Trophoblast cell (in vitro differentiated cells and primary cell): Measurements from ENCODE around the gene UNK.
"Not testable (repeated sequence)": the region's sequence is repeated elsewhere in the genome, so short reads cannot be mapped to it uniquely, and the experiment has no call there.

Experiments
- DNase-seq, 2 donors: peaks; one replicate each; pipeline ENCODE4 v3.0.0-alpha.2; 2016
- H2AFZ ChIP-seq: 2 replicates; pipeline ENCODE4 v1.6.1; 2013; ENCODE audit warnings: low read length, moderate library complexity, mild to moderate bottlenecking; ENCODE audit not compliant: insufficient read depth, poor library complexity
- H2AK5ac ChIP-seq: 2 replicates; pipeline ENCODE4 v1.6.1; 2013; ENCODE audit warnings: mild to moderate bottlenecking, low read length
- H2BK120ac ChIP-seq: 2 replicates; pipeline ENCODE4 v1.6.1; 2013; ENCODE audit warnings: low read length, mild to moderate bottlenecking, moderate library complexity; ENCODE audit not compliant: insufficient read depth, poor library complexity
- H2BK12ac ChIP-seq: 2 replicates; pipeline ENCODE4 v1.6.1; 2013; ENCODE audit warnings: mild to moderate bottlenecking, low read length, moderate library complexity
- H2BK5ac ChIP-seq: 2 replicates; pipeline ENCODE4 v1.6.1; 2013; ENCODE audit warnings: low read length, low read depth, moderate library complexity, mild to moderate bottlenecking; ENCODE audit not compliant: poor library complexity
- H3K14ac ChIP-seq: 2 replicates; pipeline ENCODE4 v1.6.1; 2013; ENCODE audit warnings: mild to moderate bottlenecking, low read length
- H3K18ac ChIP-seq: 2 replicates; pipeline ENCODE4 v1.6.1; 2013; ENCODE audit warnings: mild to moderate bottlenecking, low read length
- H3K23ac ChIP-seq: 2 replicates; pipeline ENCODE4 v1.6.1; 2013; ENCODE audit warnings: low read length
- H3K27ac ChIP-seq: 2 replicates; pipeline ENCODE4 v1.5.1; 2013; ENCODE audit warnings: low read depth, mild to moderate bottlenecking, inconsistent platforms, low read length, moderate library complexity
- H3K27me3 ChIP-seq: 2 replicates; pipeline ENCODE4 v1.6.1; 2013; ENCODE audit warnings: inconsistent platforms, mild to moderate bottlenecking, low read length, moderate library complexity; ENCODE audit not compliant: insufficient read depth
- H3K36me3 ChIP-seq, 2 experiments: 1 replicate in 1 of 2; 2 replicates in 1 of 2; pipeline ENCODE4 v1.6.1; 2013; ENCODE audit warnings: low read length in 2 of 2, mild to moderate bottlenecking in 2 of 2, moderate library complexity in 1 of 2; ENCODE audit not compliant: insufficient read depth in 2 of 2, control insufficient read depth in 1 of 2
- H3K4ac ChIP-seq: 2 replicates; pipeline ENCODE4 v1.6.1; 2013; ENCODE audit warnings: low read depth, mild to moderate bottlenecking, low read length, moderate library complexity
- H3K4me1 ChIP-seq, 2 experiments: 1 replicate in 1 of 2; 2 replicates in 1 of 2; pipeline ENCODE4 v1.6.1; 2013; ENCODE audit warnings: low read length in 2 of 2, mild to moderate bottlenecking in 2 of 2, moderate library complexity in 1 of 2; ENCODE audit not compliant: insufficient read depth in 2 of 2, control insufficient read depth in 1 of 2
- H3K4me2 ChIP-seq: 2 replicates; pipeline ENCODE4 v1.6.1; 2013; ENCODE audit warnings: inconsistent platforms, mild to moderate bottlenecking, low read length, moderate library complexity
- H3K4me3 ChIP-seq: 2 replicates; pipeline ENCODE4 v1.5.1; 2013; ENCODE audit warnings: mild to moderate bottlenecking, low read depth, low read length, inconsistent platforms
- H3K79me1 ChIP-seq: one replicate; pipeline ENCODE4 v1.6.1; 2013; ENCODE audit warnings: low read length
- H3K79me2 ChIP-seq: 2 replicates; pipeline ENCODE4 v1.6.1; 2013; ENCODE audit warnings: low read length, mild to moderate bottlenecking; ENCODE audit not compliant: control insufficient read depth, insufficient read depth, poor library complexity
- H3K9ac ChIP-seq: 2 replicates; pipeline ENCODE4 v1.6.1; 2013; ENCODE audit warnings: mild to moderate bottlenecking, low read length
- H3K9me3 ChIP-seq: 2 replicates; pipeline ENCODE4 v1.6.1; 2013; ENCODE audit warnings: low read depth, mild to moderate bottlenecking, control low read depth, inconsistent platforms, low read length; ENCODE audit not compliant: insufficient read depth
- H4K12ac ChIP-seq: 2 replicates; pipeline ENCODE4 v1.6.1; 2013; ENCODE audit warnings: low read depth, mild to moderate bottlenecking, low read length, moderate library complexity
- H4K8ac ChIP-seq: 2 replicates; pipeline ENCODE4 v1.6.1; 2013; ENCODE audit warnings: low read depth, mild to moderate bottlenecking, low read length, moderate library complexity
- H4K91ac ChIP-seq: one replicate; pipeline ENCODE4 v1.6.1; 2013; ENCODE audit warnings: low read depth, mild to moderate bottlenecking, low read length, moderate library complexity
- WGBS: extraction: QIAGEN DNeasy Blood & Tissue Kit; methylation state at CpG from one replicate; pipeline ENCODE4 v1.1.7; 2013; ENCODE audit warnings: missing lambda C conversion rate; ENCODE audit not compliant: insufficient read length, insufficient coverage; ENCODE audit errors: extremely low coverage; 5-methylcytosine and 5-hydroxymethylcytosine counted together

The UNK gene

DNA sequence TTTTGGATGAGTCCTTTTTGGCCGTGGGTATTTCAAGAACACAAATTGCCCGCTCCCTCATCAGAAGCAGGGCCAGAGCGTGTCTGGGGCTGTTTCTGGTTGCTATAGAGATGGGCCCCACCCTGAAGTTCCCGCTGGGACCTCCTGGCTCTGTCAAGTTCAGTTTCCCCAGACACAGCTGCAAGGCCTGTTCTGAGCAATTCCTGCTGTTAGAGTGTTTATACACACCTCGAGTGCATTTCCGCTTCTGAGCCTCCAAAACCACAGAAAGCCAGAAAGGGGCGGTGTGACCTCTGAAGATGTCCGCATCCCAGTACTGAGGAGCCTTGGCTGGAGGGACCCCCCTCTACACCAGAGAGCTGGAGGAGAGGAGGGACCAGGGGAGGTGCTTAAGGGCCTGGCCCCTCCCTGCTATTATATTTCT, 79.9 kb downstream of the UNK start:
- H2AFZ ChIP-seq: no peak overlapping the region
- no peak overlapping the region for H3K4me2 ChIP-seq
- H3K4ac ChIP-seq: no peak overlapping the region
- H2BK120ac ChIP-seq: no peak overlapping the region
- no peaks in the 10 kb centered on the region for H3K9me3 ChIP-seq
- no peaks in the 10 kb centered on the region for H3K36me3 ChIP-seq
- no peaks in the 10 kb centered on the region for H3K79me1 ChIP-seq
- no peaks in the 10 kb centered on the region for H3K27me3 ChIP-seq
- no peak overlapping the region for H2AK5ac ChIP-seq
- no peak for DNase-seq
- H3K9ac ChIP-seq: no peak overlapping the region
- WGBS: no CpG with 5 or more reads among the region's 8 CpGs
- no peak overlapping the region for H4K12ac ChIP-seq
- no peak overlapping the region for H4K91ac ChIP-seq
- H3K4me1 ChIP-seq: no peaks in the 10 kb centered on the region
- no peak overlapping the region for H3K27ac ChIP-seq
- no peak overlapping the region for H3K18ac ChIP-seq
- no peak overlapping the region for H4K8ac ChIP-seq
- H3K14ac ChIP-seq: no peak overlapping the region
- H2BK5ac ChIP-seq: no peak overlapping the region
- no peak overlapping the region for H3K4me3 ChIP-seq
- no peak overlapping the region for H3K23ac ChIP-seq
- H2BK12ac ChIP-seq: no peak overlapping the region
- H3K79me2 ChIP-seq: no peaks in the 10 kb centered on the region

DNA sequence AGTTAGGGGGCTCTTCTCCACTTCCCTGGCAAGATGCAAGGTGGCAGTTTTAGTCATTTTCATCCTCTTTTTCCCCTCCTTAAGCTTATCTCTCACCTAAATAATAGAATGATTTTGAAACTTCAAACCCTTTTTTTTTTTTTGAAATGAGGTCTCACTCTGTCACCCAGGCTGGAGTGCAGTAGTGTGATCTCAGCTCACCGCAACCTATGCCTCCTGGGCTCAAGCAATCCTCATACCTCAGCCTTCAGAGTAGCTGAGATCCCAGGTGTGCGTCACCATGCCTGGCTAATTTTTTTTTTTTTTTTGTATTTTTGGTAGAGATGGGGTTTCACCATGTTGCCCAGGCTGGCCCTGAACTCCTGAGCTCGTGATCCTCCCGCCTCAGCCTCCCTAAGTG, 80.3 kb downstream of the UNK start:
- not testable (repeated sequence) for H3K23ac ChIP-seq, H3K4me1 ChIP-seq, H3K79me1 ChIP-seq, H3K36me3 ChIP-seq, H3K9ac ChIP-seq, H2AFZ ChIP-seq, DNase-seq, H3K9me3 ChIP-seq, H2BK5ac ChIP-seq, H3K27me3 ChIP-seq, H3K14ac ChIP-seq, H4K91ac ChIP-seq, H3K4me2 ChIP-seq, H2AK5ac ChIP-seq, H2BK12ac ChIP-seq, H3K79me2 ChIP-seq, H3K4me3 ChIP-seq, H3K4ac ChIP-seq, H3K27ac ChIP-seq, H3K18ac ChIP-seq, H2BK120ac ChIP-seq, H4K12ac ChIP-seq, H4K8ac ChIP-seq
- WGBS: no CpG with 5 or more reads among the region's 4 CpGs

DNA sequence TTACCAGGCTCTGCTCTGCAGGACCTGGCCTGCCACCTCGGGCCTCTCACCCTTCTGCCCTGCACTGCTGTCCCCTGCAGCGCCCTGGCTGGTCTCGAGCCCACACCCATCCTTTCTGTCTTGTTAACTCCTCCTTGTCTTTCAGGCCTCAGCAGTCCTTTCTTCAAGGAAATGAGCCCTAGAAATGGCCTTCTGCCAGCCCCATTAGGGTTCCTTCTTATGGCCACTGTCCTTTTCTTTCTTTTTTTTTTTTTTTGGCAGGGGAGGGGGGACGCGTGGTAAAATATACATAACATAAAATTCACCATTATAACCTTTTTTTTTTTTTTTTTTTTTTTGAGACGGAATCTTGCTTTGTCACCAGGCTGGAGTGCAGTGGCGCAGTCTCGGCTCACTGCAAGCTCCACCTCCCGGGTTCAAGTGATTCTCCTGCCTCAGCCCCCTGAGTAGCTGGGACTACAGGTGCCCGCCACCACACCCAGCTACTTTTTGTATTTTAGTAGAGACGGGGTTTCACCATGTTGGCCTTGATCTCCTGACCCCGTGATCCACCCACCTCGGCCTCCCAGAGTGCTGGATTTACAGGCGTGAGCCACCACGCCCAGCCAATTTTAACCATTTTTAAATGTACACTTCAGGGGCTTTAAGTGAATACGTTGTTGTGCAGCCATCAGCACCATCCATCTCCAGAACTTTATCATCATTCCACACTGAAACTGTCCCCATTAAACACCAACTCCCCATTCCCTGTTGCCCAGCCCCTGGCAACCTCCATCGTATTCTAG, 81.0 kb downstream of the UNK start:
- not testable (repeated sequence) for DNase-seq, H3K9me3 ChIP-seq, H3K4me1 ChIP-seq, H2BK5ac ChIP-seq, H3K18ac ChIP-seq, H3K4me3 ChIP-seq, H4K8ac ChIP-seq, H3K79me1 ChIP-seq, H3K4me2 ChIP-seq, H3K23ac ChIP-seq, H2AFZ ChIP-seq, H3K4ac ChIP-seq, H2BK12ac ChIP-seq, H3K27me3 ChIP-seq, H4K91ac ChIP-seq, H3K27ac ChIP-seq, H3K36me3 ChIP-seq, H3K9ac ChIP-seq, H2BK120ac ChIP-seq, H3K14ac ChIP-seq, H3K79me2 ChIP-seq
- H4K12ac ChIP-seq: peak overlapping the region; percentile 78
- H2AK5ac ChIP-seq: peak overlapping the region; percentile 32
- no CpG with 5 or more reads among the region's 17 CpGs for WGBS

- no CpG with 5 or more reads among the region's 12 CpGs for WGBS
- not testable (repeated sequence) for H2BK120ac ChIP-seq, H3K4me2 ChIP-seq, H3K9ac ChIP-seq, H2BK12ac ChIP-seq, H3K4me3 ChIP-seq, H3K9me3 ChIP-seq, H3K27me3 ChIP-seq, H3K79me2 ChIP-seq, H4K8ac ChIP-seq, H3K23ac ChIP-seq, H4K91ac ChIP-seq, H3K18ac ChIP-seq, H3K27ac ChIP-seq, H3K36me3 ChIP-seq, H3K14ac ChIP-seq, H2AK5ac ChIP-seq, H2BK5ac ChIP-seq, H3K79me1 ChIP-seq, H3K4ac ChIP-seq, DNase-seq, H2AFZ ChIP-seq, H3K4me1 ChIP-seq, H4K12ac ChIP-seq
Measured at GRCh38 chr17:75868730-75869281, 84.2 kb downstream of the UNK start.
